Glutamatergic neuron (in vitro differentiated cells): ENCODE results near the gene MNAT1. TPM values are rescaled to one million over a fixed set of nuclear protein-coding genes. Genes with fewer than 3 reads are reported as not detected.

Experiments
- DNase-seq: peaks from one replicate; pipeline ENCODE4 v3.0.0; 2022
- H3K27ac Mint-ChIP-seq: one replicate; pipeline ENCODE4 v1.8.0; 2020; ENCODE audit warnings: mild to moderate bottlenecking, mixed read lengths, inconsistent platforms; ENCODE audit not compliant: unreplicated experiment
- H3K27me3 Mint-ChIP-seq: one replicate; pipeline ENCODE4 v1.8.0; 2020; ENCODE audit warnings: mild to moderate bottlenecking, moderate library complexity, mixed read lengths, inconsistent platforms; ENCODE audit not compliant: unreplicated experiment
- H3K36me3 Mint-ChIP-seq: one replicate; pipeline ENCODE4 v1.8.0; 2020; ENCODE audit warnings: mild to moderate bottlenecking, mixed read lengths, inconsistent platforms; ENCODE audit not compliant: unreplicated experiment
- H3K4me1 Mint-ChIP-seq: one replicate; pipeline ENCODE4 v1.8.0; 2020; ENCODE audit warnings: mild to moderate bottlenecking, low read depth, mixed read lengths, inconsistent platforms; ENCODE audit not compliant: unreplicated experiment
- H3K4me3 Mint-ChIP-seq: one replicate; pipeline ENCODE4 v1.8.0; 2020; ENCODE audit warnings: mild to moderate bottlenecking, mixed read lengths, inconsistent platforms; ENCODE audit not compliant: unreplicated experiment
- H3K9me3 Mint-ChIP-seq: one replicate; pipeline ENCODE4 v1.8.0; 2020; ENCODE audit warnings: mild to moderate bottlenecking, moderate library complexity, mixed read lengths, inconsistent platforms; ENCODE audit not compliant: unreplicated experiment
- total RNA-seq: library from RNA; stranded (reverse); fragmentation: NEBNext Ultra II Directional; extraction: Animal tissue kit (Norgen Biotek cat#: 25700); gene quantifications from one replicate; pipeline ENCODE4 v1.2.1, GENCODE V29; 2021; ENCODE audit not compliant: unreplicated experiment
- TF ChIP-seq, protein P1 (sequence below): fragments of 200-600 bp; sonication (generic); IDR thresholded peaks from one replicate; pipeline ENCODE4 v1.5.0; 2021; ENCODE audit not compliant: partially characterized antibody, unreplicated experiment

Gene MNAT1
- total RNA-seq, 1 donor from 2014 or later: 45.2 TPM

DNA sequence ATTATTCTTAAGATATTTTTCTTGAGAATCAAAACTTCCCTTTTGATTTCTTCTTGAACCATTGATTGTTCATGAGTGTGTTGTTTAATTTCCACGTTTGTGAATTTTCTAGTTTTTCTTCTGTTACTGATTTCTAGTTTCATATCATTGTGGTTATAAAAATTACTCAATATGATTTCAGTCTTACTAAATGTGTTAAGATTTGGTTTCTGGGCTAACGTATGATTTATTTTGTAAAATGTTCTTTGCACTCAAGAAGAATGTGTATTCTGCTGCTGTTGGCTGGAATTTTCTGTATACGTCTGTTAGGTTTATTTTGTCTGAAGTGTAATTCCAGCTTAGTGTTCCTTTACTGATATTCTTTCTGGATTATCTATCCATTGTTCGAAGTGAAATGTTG, 221.6 kb downstream of the MNAT1 start:
- no peak for DNase-seq
- TF ChIP-seq, protein P1, sequence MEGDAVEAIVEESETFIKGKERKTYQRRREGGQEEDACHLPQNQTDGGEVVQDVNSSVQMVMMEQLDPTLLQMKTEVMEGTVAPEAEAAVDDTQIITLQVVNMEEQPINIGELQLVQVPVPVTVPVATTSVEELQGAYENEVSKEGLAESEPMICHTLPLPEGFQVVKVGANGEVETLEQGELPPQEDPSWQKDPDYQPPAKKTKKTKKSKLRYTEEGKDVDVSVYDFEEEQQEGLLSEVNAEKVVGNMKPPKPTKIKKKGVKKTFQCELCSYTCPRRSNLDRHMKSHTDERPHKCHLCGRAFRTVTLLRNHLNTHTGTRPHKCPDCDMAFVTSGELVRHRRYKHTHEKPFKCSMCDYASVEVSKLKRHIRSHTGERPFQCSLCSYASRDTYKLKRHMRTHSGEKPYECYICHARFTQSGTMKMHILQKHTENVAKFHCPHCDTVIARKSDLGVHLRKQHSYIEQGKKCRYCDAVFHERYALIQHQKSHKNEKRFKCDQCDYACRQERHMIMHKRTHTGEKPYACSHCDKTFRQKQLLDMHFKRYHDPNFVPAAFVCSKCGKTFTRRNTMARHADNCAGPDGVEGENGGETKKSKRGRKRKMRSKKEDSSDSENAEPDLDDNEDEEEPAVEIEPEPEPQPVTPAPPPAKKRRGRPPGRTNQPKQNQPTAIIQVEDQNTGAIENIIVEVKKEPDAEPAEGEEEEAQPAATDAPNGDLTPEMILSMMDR: no peak
- H3K36me3 Mint-ChIP-seq: peaks cover 28% of the 10 kb centered on the region
- H3K27ac Mint-ChIP-seq: no peak overlapping the region
- H3K4me1 Mint-ChIP-seq: no peaks in the 10 kb centered on the region
- peaks cover 21% of the 10 kb centered on the region for H3K9me3 Mint-ChIP-seq
- H3K4me3 Mint-ChIP-seq: no peak overlapping the region
- H3K27me3 Mint-ChIP-seq: peaks cover 7% of the 10 kb centered on the region

DNA sequence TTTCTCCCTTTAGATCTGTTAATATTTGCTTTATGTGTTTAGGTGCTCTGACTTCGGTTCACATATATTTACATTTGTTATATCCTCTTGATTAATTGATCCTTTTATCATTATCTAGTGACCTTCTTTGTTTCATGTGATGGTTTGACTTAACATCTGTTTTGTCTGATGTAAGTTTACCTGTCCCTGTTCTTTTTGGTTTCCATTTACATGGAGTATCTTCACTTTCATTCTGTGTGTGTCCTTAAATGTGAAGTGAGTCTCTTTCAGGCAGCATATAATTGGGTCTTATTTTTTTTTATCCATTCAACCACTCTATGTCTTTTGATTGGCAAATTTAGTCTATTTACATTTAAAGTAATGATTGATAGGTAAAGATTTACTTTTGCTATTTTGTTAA, 222.1 kb downstream of the MNAT1 start:
- DNase-seq: no peak
- Mint-ChIP-seq H3K9me3 (peaks cover 21% of the 10 kb centered on the region), H3K27ac (no peak overlapping the region), H3K27me3 (peaks cover 7% of the 10 kb centered on the region), H3K4me3 (no peak overlapping the region), H3K36me3 (peaks cover 28% of the 10 kb centered on the region), H3K4me1 (no peaks in the 10 kb centered on the region)
- TF ChIP-seq, protein P1: no peak

DNA sequence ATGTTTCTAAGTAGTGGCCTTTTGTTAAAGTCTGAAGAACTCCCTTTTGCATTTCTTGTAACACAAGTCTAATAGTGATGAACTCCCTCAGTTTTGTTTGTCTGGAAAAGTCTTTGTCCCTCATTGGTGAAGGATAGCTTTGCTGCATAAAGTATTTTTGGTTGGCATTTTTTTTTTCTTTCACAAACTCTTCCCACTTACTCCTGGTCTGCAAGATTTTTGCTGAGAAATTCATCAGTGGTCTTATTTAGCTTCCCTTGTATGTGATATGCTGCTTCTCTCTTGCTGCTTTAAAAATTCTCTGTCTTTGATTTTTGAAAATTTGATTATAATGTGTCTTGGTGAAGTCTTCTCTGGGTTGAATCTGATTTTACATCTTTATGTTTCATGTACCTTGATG, 223.6 kb downstream of the MNAT1 start:
- peaks cover 28% of the 10 kb centered on the region for H3K36me3 Mint-ChIP-seq
- TF ChIP-seq, protein P1: no peak
- H3K4me3 Mint-ChIP-seq: no peak overlapping the region
- peaks cover 21% of the 10 kb centered on the region for H3K9me3 Mint-ChIP-seq
- DNase-seq: no peak
- H3K27ac Mint-ChIP-seq: no peak overlapping the region
- no peaks in the 10 kb centered on the region for H3K4me1 Mint-ChIP-seq
- peaks cover 7% of the 10 kb centered on the region for H3K27me3 Mint-ChIP-seq

DNA sequence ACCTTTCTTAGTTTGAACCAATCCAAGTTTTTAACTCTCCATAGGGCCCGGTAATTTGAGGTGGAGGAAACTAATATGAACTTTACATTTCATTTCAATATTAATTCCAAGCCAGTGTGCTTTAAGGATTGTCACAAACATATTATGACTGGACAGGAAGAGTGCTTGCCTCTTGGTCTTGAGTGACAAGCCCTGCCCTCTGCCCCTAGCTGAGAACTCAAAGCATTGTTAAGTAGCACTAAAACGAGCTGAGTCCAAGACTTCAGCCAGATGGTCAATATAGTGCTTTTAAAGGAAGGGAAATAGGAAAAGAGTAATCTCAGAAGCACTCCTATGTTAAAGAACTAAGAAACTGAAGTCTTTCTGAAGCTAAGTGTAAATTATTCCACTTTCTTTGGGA, 229.2 kb downstream of the MNAT1 start:
- H3K4me1 Mint-ChIP-seq: peaks cover 7% of the 10 kb centered on the region
- DNase-seq: no peak
- H3K27me3 Mint-ChIP-seq: no peaks in the 10 kb centered on the region
- TF ChIP-seq, protein P1: no peak
- H3K27ac Mint-ChIP-seq: peak overlapping the region; percentile 10
- H3K9me3 Mint-ChIP-seq: peaks cover 6% of the 10 kb centered on the region
- H3K4me3 Mint-ChIP-seq: no peak overlapping the region
- H3K36me3 Mint-ChIP-seq: peaks cover 6% of the 10 kb centered on the region

DNA sequence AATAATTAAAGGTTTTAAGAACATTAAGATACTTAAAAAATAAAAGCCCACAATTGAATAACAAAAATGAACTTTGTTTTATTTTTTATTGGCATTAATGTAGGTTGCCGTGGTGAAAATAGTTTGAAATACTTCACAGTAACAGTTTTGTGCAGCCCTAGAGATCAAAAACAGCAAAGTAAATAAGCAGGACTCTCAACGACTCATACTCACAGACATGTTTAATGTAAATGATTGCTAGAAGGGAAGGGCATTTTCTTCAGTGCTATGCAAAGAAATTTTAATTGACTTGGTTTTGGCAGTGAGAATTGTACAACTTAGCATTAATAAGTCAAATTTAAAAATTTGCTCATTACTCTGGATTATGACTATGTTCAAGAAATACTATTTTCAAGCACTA, 230.3 kb downstream of the MNAT1 start:
- no peaks in the 10 kb centered on the region for H3K9me3 Mint-ChIP-seq
- H3K36me3 Mint-ChIP-seq: no peaks in the 10 kb centered on the region
- no peaks in the 10 kb centered on the region for H3K27me3 Mint-ChIP-seq
- H3K27ac Mint-ChIP-seq: no peak overlapping the region
- no peak for DNase-seq
- peaks cover 7% of the 10 kb centered on the region for H3K4me1 Mint-ChIP-seq
- TF ChIP-seq, protein P1: no peak
- H3K4me3 Mint-ChIP-seq: no peak overlapping the region
